ENCODE measurements around the gene SDCCAG8.

The SDCCAG8 gene

DNA sequence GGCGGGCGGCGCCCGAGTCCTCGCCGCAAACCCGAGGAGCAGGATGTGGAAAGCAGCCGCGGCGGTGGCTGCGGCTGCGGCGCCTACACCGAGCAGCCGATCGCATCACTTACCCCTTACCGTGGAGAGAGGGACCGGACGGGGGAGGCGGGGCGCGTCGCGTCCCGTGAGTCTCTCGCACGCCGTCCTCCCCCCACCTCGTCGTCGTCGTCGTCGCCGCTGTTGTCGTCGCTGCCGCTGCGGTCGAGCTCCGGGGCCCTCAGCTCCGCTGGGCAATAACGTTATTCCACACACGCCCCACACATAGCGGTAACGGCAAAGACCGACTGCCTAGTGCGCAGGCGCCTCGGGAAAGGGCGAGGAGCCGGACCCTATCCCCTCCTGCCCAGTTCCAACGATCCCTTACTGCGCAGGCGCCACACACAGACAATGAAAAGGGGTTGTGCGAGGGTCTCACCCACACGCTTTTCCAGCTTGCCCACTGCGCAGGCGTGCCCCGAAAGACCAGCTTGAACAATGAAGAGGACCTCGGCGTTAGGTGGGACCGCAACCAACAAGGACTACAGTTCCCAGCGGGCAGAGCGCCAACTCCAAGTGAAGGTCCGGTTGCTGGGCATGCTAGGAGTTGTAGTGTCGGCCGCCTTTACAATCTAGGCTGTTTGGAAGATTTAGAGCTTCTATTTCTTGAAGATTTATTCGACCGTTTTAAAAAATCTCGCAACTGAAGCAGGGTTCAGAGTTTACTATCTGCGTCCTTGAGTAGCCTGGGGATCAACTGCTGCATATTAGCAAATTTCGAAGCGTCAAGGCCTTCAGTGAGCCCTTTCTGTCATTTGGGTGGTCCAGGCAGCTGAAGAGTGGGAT is 682 bp upstream of the SDCCAG8 start, which contains the start of gene CEP170:
CEP170 (minus strand) TSS at position 355 of the 864 bp plus-strand sequence. CDS start 30,001 bp downstream, outside the sequence.
- peak; percentile 92 to 100 (median 99) for DNase-seq

DNA sequence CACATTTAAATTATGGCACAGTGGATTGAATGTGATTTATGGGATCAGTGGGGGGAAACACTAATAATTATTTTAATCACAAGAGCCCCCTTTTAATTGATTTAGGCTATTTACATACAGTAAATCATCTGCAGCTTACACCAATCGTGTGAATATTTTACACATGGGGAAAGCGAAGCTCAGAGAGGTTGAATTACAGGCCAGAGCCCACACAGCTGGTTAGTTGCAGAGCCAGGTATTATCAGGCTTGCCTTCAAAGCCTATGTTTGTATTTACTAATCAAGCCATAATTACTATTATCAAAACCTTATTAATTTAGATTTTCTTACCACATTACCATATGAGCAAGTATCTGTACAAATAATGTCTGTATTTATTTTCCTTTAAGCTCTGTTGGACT is 749 bp downstream of the SDCCAG8 start:
- peak in 1 of 3 experiments; percentile 61 for DNase-seq

DNA sequence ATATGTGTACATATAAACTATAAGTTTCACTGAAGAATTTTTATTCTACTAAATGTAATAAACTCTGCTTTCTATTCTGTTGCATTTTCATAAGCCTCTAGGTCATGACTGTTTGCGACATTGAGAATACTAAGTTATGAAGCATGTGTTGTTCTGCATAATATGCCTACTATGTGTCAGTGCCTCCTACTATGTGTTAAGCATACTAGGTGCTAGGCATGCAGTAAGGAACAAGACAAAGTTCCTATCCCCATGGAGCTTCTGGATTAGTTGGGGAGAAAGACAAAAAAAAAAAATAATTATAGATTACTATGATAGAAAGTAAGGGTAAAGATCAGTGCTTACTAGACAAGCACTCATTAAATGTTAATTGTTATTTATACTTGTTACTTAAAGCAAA is 1.3 kb downstream of the SDCCAG8 start:
- no peak for DNase-seq

DNA sequence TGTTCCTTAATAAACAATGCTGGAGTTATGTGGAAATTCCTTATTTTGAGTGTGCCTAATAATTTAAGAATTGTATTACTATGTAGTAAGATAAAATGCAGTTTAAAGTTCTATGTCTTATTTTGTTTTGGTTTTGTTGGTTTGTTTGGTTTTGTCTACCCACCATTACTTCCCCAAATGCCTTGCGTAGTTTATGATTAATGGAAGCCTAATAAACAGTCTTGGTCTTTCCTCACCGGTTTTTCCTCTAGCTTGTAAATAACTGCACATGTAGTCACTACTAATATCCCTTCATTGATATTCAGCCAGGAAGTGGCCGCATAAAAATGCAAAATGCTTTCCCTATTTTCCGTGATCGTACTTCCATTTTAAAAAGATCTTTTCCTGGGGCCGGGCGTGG is 2.9 kb downstream of the SDCCAG8 start:
- DNase-seq = no peak

DNA sequence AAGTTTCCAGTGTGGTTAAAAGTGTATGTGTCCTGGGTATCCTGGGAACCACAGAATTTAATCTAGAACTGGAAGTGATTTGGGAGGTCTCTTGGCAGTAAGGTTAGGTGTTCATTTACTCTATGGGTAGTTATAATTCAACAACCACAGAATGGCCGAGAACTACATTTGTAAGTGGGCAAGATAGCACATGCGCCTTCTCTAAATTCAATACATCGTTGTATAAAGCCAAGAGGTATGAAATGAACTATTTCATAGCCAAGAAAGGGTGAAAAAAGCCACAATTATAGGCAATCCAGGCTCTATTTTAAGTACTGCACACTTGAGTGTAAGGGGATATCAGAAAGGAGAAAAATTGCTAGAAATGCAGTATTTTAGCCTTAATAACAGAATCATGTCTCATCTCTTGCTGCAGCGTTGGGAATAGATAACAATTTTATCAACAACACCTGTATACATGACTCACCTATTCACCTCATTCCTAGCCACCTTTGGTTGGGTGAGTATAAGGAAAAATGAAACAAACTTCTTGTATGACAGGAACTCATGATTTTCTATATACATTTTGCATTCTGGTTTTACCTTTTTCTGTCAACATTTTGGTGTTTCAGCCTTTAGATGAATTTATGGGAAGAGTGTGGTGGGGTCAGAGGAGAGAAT is 4.5 kb downstream of the SDCCAG8 start:
- DNase-seq = no peak

DNA sequence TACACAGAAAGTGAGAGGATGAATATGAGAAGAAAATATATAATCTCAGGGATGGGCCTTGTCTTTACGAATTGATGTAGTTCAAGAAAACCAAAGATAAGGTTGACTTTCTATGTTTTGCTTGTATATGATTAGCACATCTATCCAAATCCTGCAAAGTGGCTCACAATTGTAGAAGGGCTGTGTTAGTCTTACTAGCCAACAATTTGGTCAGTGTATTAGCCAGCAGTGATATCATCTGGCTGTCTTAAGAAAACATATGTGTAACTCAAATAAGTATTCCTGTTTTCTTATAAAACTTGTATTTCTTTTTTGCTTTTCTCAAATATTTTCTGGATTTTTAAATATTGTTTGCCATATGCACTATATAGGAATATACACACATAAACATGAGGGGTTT is 5.5 kb downstream of the SDCCAG8 start:
- DNase-seq = no peak

DNA sequence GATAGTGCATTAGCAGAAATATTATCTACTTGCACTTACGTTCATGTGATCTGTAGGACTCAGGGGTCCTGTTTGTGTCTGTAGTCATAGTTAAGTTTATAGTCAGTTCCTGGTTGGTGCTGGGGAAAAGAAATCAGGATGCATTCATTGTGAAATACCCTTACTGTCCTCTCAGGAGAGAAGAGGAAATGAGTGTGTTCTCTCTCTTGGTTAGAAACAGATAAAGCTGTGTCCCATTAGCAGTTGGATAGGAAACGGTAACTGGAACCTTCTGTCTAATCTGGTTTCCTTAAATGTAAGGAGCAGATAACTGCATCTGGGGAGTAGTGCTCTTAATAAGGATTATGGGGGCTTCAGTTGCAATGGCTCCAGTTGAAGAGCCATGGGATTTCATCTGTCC is 8.9 kb downstream of the SDCCAG8 start:
- peak in 1 of 3 experiments; percentile 22 for DNase-seq

DNA sequence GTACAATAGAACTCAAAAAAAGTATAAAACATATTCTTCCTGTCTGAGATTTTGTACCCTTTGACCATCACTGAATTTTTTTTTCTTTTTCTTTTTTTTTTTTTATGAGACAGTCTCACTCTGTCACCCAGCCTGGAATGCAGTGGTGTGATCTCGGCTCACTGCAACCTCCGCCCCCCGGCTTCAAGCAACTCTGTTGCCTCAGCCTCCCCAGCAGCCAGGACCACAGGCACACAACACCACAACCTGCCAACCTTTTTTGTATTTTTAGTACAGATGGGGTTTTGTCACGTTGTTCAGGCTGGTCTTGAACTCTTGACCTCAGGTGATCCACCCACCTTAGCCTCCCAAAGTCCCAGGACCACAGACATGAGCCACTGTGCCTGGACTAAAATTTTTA is 10.4 kb downstream of the SDCCAG8 start:
- DNase-seq = no peak

DNA sequence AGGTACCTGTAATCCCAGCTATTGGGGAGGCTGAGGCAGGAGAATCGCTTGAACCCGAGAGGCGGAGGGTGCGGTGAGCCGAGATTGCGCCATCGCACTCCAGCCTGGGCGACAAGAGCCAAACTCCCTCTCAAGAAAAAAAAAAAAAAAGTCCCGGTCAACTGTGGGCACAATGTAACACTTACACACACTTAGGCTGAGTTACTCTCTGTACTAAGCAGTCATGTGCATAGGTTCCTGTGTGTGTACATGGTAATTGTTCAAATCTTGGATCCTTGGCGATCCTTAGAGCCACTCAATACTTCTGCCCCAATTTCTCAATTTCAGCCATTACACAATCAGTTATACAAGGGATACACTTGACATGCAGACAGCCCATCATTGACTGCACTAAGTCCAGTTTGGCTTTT is 11.6 kb downstream of the SDCCAG8 start:
- no peak for DNase-seq

DNA sequence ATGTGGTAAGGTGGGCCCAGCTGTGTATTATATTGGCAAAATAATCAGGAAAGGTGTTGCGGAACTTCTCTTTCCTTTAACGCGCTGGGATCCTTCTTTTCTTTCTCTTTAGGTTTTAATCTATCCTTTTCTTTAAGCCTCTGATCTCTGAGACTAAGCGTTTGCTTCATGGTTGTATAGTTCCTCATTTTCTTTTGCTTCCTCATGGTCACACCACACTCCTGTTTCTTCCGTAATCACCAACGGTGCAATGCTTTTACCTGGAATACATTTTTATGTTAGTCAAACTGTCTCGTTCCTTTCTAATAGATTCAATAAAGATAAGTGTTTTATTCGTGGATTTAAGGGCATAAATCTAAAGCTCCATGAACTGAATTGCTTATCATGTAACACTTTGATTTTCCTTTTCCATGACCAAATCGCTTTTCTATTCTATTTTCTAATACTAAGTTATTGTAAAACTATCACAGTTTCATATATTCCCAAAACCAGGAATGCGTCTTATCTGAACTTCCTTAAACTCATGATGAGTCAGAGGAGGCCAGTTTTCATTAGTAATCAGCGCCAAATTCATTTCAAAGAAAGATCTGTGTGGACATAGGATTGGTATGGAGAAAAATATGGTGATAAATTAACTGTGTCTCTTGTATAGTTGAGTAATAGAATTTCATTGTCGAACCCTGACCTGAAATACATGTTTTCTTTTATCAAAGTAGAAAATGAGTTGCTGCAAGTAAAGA is 12.2 kb downstream of the SDCCAG8 start:
- no peak for DNase-seq

DNA sequence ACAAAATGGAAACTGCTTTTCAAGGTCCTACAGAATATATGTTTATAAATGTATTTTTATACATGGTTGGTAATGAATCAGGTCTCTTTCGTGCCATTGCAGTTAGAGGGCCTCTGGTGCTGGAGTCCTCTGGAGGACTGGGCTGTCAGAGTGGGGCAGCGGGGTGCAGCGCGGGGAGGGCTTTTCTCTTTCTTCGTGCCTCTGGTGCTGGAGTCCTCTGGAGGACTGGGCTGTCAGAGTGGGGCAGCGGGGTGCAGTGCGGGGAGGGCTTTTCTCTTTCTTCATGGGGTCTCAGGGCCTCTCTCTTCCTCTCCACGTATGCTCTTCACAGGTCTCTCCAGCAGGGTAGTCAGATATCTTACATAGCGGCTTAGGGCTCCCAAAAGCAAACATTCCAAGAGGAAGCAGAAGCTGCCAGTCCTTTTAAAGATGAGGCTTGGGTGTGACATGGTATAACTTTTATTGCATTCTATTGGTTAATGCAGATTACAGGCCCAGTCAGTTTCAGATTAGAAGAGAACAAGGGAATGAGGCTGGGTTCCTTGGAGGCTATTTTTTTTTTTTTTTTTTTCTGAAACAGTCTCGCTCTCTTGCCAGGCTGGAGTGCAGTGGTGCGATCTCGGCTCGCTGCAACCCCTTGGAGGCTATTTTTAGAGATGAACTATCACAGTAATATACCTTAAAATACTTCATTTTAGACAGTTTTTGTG is 13.1 kb downstream of the SDCCAG8 start:
- no peak for DNase-seq

DNA sequence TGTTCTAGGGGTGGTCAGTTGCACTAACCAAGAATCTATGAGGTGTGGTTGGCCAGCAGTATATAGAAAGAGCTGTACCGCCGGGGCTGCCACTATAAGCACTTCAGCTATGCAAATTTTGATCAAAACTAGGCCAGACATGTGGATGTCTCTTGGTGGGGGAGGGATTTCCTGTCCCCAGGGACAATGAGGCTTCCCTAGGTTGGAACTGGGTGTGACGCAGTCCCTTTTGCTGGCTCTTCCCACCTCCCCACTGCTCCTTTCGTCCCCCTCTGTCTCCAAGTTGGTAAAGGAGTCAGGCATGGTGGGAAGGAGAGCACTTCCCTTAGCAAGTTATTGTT is 13.6 kb downstream of the SDCCAG8 start:
- DNase-seq = no peak

DNA sequence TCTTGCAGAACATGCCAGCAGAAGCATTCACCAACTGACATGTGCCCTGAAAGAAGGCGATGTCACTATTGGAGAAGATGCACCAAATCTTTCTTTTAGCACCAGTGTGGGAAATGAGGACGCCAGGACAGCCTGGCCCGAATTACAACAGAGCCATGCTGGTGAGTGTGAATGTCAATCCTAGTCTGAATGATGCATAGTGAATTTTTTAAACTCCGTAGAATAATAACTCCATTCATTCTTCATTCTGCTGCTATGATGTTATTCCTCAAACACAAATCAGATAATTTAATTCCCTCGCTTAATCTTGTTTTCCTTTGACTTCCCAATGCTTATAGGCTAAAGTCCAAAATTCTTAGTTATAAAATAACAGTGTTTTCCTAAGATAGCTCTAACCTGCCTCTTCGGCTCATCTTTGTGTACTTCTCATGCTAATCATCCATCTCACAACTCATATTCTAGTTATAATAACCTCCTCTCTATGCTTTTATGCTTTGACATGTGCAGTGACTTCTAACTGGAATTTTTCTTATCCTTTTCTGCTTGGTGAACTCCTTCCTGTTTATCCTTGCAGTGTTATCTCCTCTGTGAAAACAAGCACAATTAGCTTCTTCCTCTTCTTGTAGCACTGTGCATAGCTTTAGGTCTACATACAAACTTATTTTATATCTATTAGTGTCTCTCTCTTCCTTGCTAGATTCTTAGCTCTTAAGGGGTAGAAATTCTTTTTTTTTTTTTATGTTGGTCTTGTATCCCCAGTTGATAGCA is 14.4 kb downstream of the SDCCAG8 start:
- no peak for DNase-seq

DNA sequence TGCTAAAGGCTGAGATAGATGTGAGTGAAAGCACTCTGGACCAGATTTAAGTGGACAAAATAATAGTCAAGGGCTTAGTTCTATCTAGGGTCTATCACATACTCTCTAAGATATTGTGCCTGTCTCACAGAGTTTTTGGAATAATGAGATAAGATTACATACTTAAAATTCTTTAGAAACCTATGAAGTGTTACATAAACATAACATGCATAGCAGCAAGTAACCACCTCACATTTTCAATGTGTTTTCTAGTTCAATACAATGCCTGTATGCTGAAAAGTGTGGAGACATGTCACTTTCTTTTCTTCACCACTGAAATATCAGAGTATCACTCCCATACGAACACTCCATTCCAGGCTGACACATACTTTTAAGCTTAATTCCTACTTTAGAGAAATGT is 16.2 kb downstream of the SDCCAG8 start:
- no peak for DNase-seq

DNA sequence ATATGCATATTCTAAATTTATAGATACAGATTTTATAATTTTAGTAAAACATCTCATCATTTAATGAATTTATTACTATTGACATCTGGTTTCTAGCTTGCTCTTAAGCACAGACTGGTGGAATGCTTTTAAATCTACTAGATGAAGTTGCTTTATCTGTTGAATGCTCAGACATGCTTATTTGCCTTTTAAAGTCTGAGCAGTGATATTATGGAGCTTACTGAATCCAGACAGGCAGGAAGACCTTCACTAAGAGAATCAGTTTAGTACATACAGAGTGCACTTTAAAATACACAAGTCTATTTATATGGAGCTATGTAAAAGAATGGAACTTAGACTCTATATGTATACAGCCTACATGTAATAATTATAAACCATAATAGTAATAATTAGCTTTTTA is 16.6 kb downstream of the SDCCAG8 start:
- DNase-seq = no peak

DNA sequence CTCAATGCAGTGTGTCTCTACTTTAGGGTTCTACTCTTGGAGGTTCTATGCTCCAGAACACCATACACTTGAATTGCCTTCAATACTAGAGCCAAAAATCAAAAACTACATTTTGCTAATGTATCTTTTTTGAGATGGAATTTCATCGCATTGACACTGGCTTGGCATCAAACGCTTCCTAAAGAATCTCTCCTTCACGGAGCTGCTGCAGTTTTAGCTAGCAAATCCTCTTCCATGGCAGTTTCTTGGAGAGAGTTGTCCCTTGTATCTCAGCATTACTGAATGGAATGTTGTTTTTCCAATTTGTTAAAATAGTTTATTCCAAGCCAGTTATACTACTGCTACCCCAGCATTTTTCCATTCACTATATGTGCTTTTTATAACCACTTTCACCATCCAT is 17.7 kb downstream of the SDCCAG8 start:
- DNase-seq = no peak

DNA sequence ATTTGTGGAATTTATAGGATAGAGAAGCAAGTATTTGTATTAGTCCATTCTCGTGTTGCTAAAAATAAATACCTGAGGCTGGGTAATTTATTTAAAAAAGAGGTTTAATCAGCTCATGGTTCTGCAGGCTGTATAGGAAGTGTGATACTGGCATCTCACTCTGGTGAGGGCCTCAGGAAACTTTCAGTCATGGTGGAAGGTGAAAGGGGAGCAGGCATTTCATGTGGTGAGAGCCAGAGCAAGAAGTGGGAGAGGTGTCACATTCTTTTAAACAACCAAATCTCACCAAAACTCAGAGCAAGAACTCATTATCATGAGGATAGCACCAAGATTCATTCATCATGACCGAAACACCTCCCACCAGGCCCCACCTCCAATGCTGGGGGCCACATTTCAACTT is 18.1 kb downstream of the SDCCAG8 start:
- no peak for DNase-seq

DNA sequence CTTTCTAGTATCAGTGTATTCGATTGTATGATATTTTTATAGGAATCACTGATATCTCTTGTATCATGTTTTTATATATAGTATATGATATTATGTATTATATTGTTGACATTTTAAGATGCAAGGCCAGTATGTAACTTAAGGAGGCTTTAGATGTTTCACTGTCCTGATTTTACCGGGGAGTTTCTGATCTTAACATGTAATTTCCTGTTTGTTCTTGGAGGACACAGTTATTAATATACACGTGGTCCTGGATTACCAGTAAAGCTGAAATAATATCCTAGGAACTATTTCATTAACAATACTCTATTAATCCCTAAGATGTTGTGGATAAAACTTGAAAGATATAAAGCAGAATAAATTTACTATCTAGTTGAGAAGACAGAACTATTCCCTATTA is 19.5 kb downstream of the SDCCAG8 start:
- DNase-seq = no peak

DNA sequence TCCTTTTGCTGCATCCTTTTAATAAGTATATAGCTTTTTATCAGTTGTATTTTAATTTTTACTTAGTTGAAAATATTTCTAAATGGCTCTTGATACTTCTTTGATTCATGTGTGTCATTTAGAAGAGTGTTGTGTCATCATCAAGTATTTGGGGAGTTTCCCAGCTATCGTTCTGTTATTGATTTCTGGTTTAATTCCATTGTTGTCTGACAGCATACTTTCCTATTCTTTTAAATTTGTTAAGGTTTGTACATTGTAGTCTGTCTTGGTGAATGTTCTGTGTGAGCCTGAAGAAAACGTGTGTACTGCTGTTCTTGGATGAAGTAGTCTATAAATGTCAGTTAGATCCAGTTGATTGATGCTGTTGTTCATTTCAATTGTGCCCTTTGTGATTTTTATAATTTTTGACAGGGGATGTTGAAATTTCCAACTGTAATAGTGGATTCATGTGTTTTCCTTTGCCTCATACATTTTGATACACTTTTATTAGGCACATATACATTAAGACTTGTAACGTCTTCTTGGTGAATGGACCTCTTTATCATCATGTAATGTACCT is 24.8 kb downstream of the SDCCAG8 start:
- DNase-seq = no peak

DNA sequence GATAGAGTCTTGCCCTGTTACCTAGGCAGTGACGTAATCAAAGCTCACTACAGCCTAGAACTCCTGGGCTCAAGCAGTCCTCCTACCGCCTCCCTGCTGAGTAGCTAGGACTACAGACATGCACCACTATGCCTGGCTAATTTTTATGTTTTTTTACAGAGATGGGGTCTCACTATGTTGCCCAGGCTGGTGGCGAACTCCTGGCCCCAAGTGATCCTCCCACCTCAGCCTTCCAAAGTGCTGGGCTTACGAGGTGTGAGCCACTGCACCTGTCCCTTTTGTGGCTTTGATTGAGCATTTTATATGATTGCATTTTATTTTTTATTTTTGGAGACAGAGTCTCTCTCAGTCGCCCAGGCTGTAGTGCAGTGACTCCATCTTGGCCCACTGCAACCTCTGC is 25.8 kb downstream of the SDCCAG8 start:
- DNase-seq = no peak

DNA sequence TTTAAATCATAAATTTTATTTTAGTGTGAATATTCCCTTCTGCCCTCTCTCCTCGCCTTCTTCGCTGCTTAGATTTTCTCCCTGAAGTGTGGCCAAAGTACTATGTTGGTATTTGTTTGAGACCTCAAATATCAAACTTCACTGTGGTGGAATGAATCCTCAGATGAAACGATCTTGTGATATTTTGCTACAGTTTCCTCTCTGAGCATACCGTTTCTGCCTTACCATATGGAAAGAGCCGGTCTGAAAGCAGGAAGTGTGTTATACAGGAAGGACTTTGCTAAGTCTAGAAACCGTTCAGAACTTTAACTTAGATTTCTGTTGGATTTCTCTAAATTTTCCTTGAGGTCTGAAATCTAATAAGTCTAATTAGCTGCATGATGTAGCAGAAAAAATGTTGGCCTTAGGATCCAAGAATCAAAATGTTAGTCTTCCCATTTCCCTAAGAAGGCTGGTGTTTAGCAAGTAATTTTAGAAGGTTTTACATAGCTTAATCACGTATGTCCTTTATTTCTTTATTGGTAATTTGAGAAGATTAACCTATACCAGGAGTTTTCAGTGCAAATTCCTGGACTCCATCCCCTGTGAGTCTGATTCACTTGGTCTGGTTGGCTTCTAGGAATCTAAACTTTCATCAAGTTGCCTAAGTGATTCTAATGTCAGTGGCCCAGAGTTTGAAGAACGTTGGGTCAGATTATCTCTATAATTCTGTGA is 30.7 kb downstream of the SDCCAG8 start:
- no peak for DNase-seq

Measured in NCI-H1417 (cell line).